ENCODE results near the gene GPANK1.

Gene GPANK1

GRCh38 chr6:31664790-31665500, at the start of gene GPANK1:
Gene GPANK1, minus strand, starts transcription at chr6:31664997. Its CDS starts 519 bp downstream, at chr6:31664478.
- Histone ChIP-seq H3K36me3 (peaks cover 57% of the 10 kb centered on the region), H3K27me3 (no peaks in the 10 kb centered on the region), H3K9me3 (no peaks in the 10 kb centered on the region), H3K4me1 (ENCODE audit: control insufficient read depth in 1 of 2, insufficient read depth in 1 of 2, low read depth in 1 of 2, low read length in 1 of 2) (peaks cover 47 to 59% of the 10 kb centered on the region in 2 experiments), H3K4me3 (ENCODE audit: low read depth in 1 of 2, low read length in 1 of 2) (peak within 1 kb of the TSS; percentile 81 to 97), H3K27ac (peak within 1 kb of the TSS; percentile 96)
- TF ChIP-seq, protein P1, sequence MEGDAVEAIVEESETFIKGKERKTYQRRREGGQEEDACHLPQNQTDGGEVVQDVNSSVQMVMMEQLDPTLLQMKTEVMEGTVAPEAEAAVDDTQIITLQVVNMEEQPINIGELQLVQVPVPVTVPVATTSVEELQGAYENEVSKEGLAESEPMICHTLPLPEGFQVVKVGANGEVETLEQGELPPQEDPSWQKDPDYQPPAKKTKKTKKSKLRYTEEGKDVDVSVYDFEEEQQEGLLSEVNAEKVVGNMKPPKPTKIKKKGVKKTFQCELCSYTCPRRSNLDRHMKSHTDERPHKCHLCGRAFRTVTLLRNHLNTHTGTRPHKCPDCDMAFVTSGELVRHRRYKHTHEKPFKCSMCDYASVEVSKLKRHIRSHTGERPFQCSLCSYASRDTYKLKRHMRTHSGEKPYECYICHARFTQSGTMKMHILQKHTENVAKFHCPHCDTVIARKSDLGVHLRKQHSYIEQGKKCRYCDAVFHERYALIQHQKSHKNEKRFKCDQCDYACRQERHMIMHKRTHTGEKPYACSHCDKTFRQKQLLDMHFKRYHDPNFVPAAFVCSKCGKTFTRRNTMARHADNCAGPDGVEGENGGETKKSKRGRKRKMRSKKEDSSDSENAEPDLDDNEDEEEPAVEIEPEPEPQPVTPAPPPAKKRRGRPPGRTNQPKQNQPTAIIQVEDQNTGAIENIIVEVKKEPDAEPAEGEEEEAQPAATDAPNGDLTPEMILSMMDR (IDR thresholded peaks at IDR 0.05), result no peak

DNA sequence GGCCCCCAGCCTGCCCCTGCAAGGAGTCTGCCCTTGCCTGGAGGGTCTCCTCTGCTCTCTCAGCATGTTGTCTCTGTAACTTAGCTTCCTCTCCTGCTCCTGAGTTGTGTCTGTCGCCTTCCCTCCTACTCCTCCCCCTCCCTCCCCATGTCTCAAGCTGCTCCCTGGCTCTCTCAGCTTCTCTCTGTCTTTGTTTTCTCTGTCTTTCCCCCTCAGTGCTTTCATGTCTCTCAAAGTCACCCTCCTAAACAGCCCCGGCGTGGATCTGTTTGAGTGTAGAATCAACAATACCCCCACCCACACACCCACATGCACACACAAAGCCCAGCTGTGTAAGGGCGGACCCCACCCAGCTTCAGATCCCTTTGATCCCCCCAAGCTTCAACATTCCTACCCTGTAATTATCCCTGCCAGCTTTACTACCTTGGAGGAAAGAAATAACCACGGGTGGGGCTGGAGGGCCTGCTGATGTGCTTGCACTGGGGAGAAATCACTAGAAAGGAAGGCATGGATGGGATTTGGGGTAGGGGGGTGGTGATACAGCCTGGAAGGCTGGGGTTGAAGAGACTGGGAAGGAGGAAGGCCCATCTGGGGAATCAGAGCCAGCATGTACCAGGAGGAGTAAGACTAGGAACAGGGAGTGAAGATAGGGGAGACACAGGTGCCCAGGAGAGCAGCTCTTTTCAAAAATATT, 49.3 kb upstream of the GPANK1 start:
- H3K9me3 ChIP-seq, result no peaks in the 10 kb centered on the region
- no peaks in the 10 kb centered on the region for H3K27me3 ChIP-seq
- H3K27ac ChIP-seq, result no peak overlapping the region
- TF ChIP-seq, protein P1 (IDR thresholded peaks at IDR 0.05), result no peak
- H3K4me3 ChIP-seq (ENCODE audit: low read depth in 1 of 2, low read length in 1 of 2), result no peak overlapping the region
- H3K36me3 ChIP-seq, result no peaks in the 10 kb centered on the region
- H3K4me1 ChIP-seq (ENCODE audit: control insufficient read depth in 1 of 2, insufficient read depth in 1 of 2, low read depth in 1 of 2, low read length in 1 of 2), result peaks cover 14 to 15% of the 10 kb centered on the region in 2 experiments

- TF ChIP-seq, protein P1 (IDR thresholded peaks at IDR 0.05), result no peak
- H3K9me3 ChIP-seq, result no peaks in the 10 kb centered on the region
- H3K4me3 ChIP-seq (ENCODE audit: low read depth in 1 of 2, low read length in 1 of 2), result no peak overlapping the region
- no peak overlapping the region for H3K27ac ChIP-seq
- peaks cover 14 to 15% of the 10 kb centered on the region in 2 experiments for H3K4me1 ChIP-seq (ENCODE audit: control insufficient read depth in 1 of 2, insufficient read depth in 1 of 2, low read depth in 1 of 2, low read length in 1 of 2)
- no peaks in the 10 kb centered on the region for H3K27me3 ChIP-seq
- H3K36me3 ChIP-seq, result no peaks in the 10 kb centered on the region
Observed at GRCh38 chr6:31713465-31713864, 48.7 kb upstream of the GPANK1 start.

DNA sequence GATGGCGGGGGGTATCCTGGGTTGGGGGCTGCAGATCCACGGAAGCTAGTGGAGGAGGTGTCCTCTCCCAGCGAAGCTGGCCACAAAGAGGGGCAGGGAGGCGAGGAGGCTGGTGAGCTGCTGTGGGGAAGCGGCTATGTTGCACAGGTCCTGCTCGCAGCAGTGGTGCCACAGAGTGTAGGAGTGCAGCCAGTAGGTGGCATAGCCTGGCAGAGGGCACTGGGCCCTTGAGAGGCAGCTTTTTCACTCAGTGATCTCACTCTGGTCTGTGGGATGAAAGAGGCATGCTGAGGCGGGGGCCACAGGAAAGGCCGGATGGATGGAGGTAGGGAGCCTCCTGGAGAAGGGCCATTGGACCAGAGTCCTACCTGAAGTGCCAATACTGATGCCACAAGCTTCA, 47.5 kb upstream of the GPANK1 start:
- Histone ChIP-seq H3K27ac (no peak overlapping the region), H3K4me1 (ENCODE audit: control insufficient read depth in 1 of 2, insufficient read depth in 1 of 2, low read depth in 1 of 2, low read length in 1 of 2) (peaks cover 14 to 15% of the 10 kb centered on the region in 2 experiments), H3K4me3 (ENCODE audit: low read depth in 1 of 2, low read length in 1 of 2) (no peak overlapping the region), H3K9me3 (no peaks in the 10 kb centered on the region), H3K36me3 (no peaks in the 10 kb centered on the region), H3K27me3 (no peaks in the 10 kb centered on the region)
- TF ChIP-seq, protein P1 (IDR thresholded peaks at IDR 0.05), result no peak

DNA sequence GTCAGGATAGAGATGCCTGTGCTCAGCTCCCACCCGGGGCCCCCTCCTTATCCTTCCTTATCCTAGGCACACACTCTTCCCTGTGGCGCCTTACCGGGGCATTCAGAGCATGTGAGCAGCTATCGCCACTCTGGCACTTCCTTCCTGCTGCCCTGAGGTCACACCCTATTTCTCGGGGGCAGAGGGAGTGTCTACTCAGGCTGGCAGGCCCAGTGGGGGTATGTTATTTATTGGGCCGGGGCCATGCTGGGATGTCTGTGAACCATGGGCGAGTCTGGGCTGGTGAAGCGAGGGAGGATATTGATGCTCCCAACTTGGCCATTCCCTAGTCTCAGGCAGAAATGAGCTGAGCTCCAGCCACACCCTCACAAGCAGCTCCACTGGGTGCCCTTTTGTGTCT, 46.4 kb upstream of the GPANK1 start:
- Histone ChIP-seq H3K4me3 (ENCODE audit: low read depth in 1 of 2, low read length in 1 of 2) (peak overlapping the region in 1 of 2 experiments; percentile 8), H3K4me1 (ENCODE audit: control insufficient read depth in 1 of 2, insufficient read depth in 1 of 2, low read depth in 1 of 2, low read length in 1 of 2) (peaks cover 14 to 15% of the 10 kb centered on the region in 2 experiments), H3K36me3 (no peaks in the 10 kb centered on the region), H3K27me3 (no peaks in the 10 kb centered on the region), H3K9me3 (no peaks in the 10 kb centered on the region), H3K27ac (peak overlapping the region; percentile 34)
- TF ChIP-seq, protein P1 (IDR thresholded peaks at IDR 0.05), result no peak
